WTC11 (cell line): ENCODE results near the gene MYRF. TPM values are rescaled to one million over a fixed set of nuclear protein-coding genes. Genes with fewer than 3 reads are reported as not detected.

ENCODE experiments used
- ATAC-seq: fragments of 200-7000 bp; cut with Tn5 transposase; 2 replicates; pipeline ENCODE4 v1.10.0; 2021; ENCODE audit warnings: mild to moderate bottlenecking, moderate library complexity
- CTCF ChIA-PET: fragments of 300-600 bp; sonication (Branson Sonifier 250); formaldehyde crosslinking; loops from one replicate; lab custom pipeline; 2021; ENCODE audit warnings: antibody characterized with exemption; lab: Charles Lee
- POLR2A ChIA-PET: fragments of 350-600 bp; sonication (Branson Sonifier 250); formaldehyde crosslinking; loops from one replicate; lab custom pipeline; 2021; ENCODE audit warnings: antibody characterized with exemption; lab: Charles Lee
- DNase-seq: peaks from one replicate; pipeline ENCODE4 v3.0.0; 2021; ENCODE audit warnings: low spot score
- H3K27ac Mint-ChIP-seq: 2 replicates; pipeline ENCODE4 v1.8.0; 2021; ENCODE audit warnings: mixed read lengths
- H3K27me3 Mint-ChIP-seq: 2 replicates; pipeline ENCODE4 v1.8.0; 2021; ENCODE audit warnings: low read depth, mild to moderate bottlenecking, moderate library complexity, mixed read lengths
- H3K36me3 Mint-ChIP-seq: 2 replicates; pipeline ENCODE4 v1.8.0; 2021; ENCODE audit warnings: mixed read lengths
- H3K4me1 Mint-ChIP-seq: 2 replicates; pipeline ENCODE4 v1.8.0; 2022; ENCODE audit warnings: mixed read lengths
- H3K4me3 Mint-ChIP-seq: 2 replicates; pipeline ENCODE4 v1.8.0; 2021; ENCODE audit warnings: mild to moderate bottlenecking, moderate library complexity, mixed read lengths
- H3K9me3 Mint-ChIP-seq: 2 replicates; pipeline ENCODE4 v1.8.0; 2021; ENCODE audit warnings: mixed read lengths
- ESRRA ChIP-seq: sonication (generic); formaldehyde crosslinking; IDR thresholded peaks from 2 replicates; pipeline ENCODE4 v1.8.1; 2022; ENCODE audit warnings: mild to moderate bottlenecking, missing genetic modification reagents, borderline replicate concordance
- ETV6 ChIP-seq: sonication (generic); formaldehyde crosslinking; IDR thresholded peaks from 2 replicates; pipeline ENCODE4 v1.8.1; 2022; ENCODE audit warnings: mild to moderate bottlenecking, missing genetic modification reagents
- HMGA2 ChIP-seq: fragments of 250-450 bp; sonication (Bioruptor Pico); IDR thresholded peaks from 2 replicates; pipeline ENCODE4 v1.4.0; 2021; ENCODE audit warnings: mild to moderate bottlenecking, moderate library complexity
- MYBL2 ChIP-seq: sonication (generic); formaldehyde crosslinking; IDR thresholded peaks from 2 replicates; pipeline ENCODE4 v1.8.1; 2023; ENCODE audit warnings: mild to moderate bottlenecking, moderate library complexity, missing genetic modification reagents
- NFE2L1 ChIP-seq: sonication (generic); formaldehyde crosslinking; IDR thresholded peaks from 2 replicates; pipeline ENCODE4 v1.8.1; 2023; ENCODE audit warnings: missing genetic modification reagents
- PRRX2 ChIP-seq: fragments of 250-450 bp; sonication (Bioruptor Pico); IDR thresholded peaks from 2 replicates; pipeline ENCODE4 v1.8.0; 2021; ENCODE audit warnings: mild to moderate bottlenecking
- ZNF232 ChIP-seq: sonication (generic); formaldehyde crosslinking; IDR thresholded peaks from 2 replicates; pipeline ENCODE4 v1.8.0; 2022; ENCODE audit warnings: mild to moderate bottlenecking, missing genetic modification reagents
- ZNF263 ChIP-seq: sonication (generic); formaldehyde crosslinking; IDR thresholded peaks from 2 replicates; pipeline ENCODE4 v1.8.1; 2022; ENCODE audit warnings: low read depth, mild to moderate bottlenecking, moderate library complexity, missing genetic modification reagents
- ZNF317 ChIP-seq: sonication (generic); formaldehyde crosslinking; IDR thresholded peaks from 2 replicates; pipeline ENCODE4 v1.8.1; 2023; ENCODE audit warnings: low read depth, mild to moderate bottlenecking, moderate library complexity, missing genetic modification reagents, borderline replicate concordance
- total RNA-seq: library from RNA; stranded (reverse); gene quantifications from 3 replicates; pipeline ENCODE4 v1.2.3, GENCODE V29; 2021
- TF ChIP-seq, protein P1 (sequence below): sonication (generic); formaldehyde crosslinking; IDR thresholded peaks from 2 replicates; pipeline ENCODE4 v1.8.1; 2023; ENCODE audit warnings: mild to moderate bottlenecking, missing genetic modification reagents, borderline replicate concordance
- TF ChIP-seq, protein P2 (sequence below): sonication (generic); formaldehyde crosslinking; IDR thresholded peaks from 2 replicates; pipeline ENCODE4 v1.8.0; 2022; ENCODE audit warnings: mild to moderate bottlenecking, missing genetic modification reagents
- TF ChIP-seq, protein P3 (sequence below): sonication (generic); formaldehyde crosslinking; IDR thresholded peaks from 2 replicates; pipeline ENCODE4 v1.8.1; 2023; ENCODE audit warnings: mild to moderate bottlenecking, moderate library complexity, missing genetic modification reagents
- TF ChIP-seq, protein P4 (sequence below): sonication (generic); formaldehyde crosslinking; IDR thresholded peaks from 2 replicates; pipeline ENCODE4 v1.8.1; 2022; ENCODE audit warnings: low read depth, missing genetic modification reagents, borderline replicate concordance
- TF ChIP-seq, protein P5 (sequence below): sonication (generic); formaldehyde crosslinking; IDR thresholded peaks from 2 replicates; pipeline ENCODE4 v1.8.0; 2023; ENCODE audit warnings: missing genetic modification reagents
- TF ChIP-seq, protein P6 (sequence below): sonication (generic); formaldehyde crosslinking; IDR thresholded peaks from 2 replicates; pipeline ENCODE4 v1.8.1; 2023; ENCODE audit warnings: mild to moderate bottlenecking, missing genetic modification reagents, moderate library complexity

The MYRF gene
- total RNA-seq, 1 experiment from 2014 or later, result 5.9 TPM

DNA sequence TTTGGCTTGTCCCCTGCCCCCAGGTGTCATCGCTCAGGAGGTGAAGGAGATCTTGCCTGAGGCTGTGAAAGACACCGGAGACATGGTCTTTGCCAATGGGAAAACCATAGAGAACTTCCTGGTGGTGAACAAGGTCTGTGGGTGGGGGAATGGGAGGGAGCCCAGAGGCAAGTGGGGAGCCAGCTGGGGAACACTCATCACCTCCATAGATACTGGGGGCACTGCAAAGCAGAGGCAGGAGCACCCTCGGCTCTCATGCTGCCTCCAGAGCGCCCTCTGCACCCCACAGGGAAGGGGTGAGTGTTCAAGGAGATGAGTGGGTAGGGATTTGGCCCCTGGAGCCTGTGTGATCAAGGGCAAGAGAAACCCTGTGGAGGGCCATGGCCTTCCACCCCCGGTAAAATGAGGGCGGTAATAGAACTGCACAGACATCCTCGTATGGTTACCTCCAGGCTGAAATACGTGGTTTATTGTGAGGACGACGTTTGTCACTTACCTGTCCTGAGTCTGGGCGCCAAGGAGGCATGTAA lies 26.0 kb downstream of the MYRF start (continued):
- TF ChIP-seq, protein P1, sequence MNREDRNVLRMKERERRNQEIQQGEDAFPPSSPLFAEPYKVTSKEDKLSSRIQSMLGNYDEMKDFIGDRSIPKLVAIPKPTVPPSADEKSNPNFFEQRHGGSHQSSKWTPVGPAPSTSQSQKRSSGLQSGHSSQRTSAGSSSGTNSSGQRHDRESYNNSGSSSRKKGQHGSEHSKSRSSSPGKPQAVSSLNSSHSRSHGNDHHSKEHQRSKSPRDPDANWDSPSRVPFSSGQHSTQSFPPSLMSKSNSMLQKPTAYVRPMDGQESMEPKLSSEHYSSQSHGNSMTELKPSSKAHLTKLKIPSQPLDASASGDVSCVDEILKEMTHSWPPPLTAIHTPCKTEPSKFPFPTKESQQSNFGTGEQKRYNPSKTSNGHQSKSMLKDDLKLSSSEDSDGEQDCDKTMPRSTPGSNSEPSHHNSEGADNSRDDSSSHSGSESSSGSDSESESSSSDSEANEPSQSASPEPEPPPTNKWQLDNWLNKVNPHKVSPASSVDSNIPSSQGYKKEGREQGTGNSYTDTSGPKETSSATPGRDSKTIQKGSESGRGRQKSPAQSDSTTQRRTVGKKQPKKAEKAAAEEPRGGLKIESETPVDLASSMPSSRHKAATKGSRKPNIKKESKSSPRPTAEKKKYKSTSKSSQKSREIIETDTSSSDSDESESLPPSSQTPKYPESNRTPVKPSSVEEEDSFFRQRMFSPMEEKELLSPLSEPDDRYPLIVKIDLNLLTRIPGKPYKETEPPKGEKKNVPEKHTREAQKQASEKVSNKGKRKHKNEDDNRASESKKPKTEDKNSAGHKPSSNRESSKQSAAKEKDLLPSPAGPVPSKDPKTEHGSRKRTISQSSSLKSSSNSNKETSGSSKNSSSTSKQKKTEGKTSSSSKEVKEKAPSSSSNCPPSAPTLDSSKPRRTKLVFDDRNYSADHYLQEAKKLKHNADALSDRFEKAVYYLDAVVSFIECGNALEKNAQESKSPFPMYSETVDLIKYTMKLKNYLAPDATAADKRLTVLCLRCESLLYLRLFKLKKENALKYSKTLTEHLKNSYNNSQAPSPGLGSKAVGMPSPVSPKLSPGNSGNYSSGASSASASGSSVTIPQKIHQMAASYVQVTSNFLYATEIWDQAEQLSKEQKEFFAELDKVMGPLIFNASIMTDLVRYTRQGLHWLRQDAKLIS (CRISPR knock-in tag), result no peak
- no peak for TF ChIP-seq ZNF232 (CRISPR knock-in tag)

DNA sequence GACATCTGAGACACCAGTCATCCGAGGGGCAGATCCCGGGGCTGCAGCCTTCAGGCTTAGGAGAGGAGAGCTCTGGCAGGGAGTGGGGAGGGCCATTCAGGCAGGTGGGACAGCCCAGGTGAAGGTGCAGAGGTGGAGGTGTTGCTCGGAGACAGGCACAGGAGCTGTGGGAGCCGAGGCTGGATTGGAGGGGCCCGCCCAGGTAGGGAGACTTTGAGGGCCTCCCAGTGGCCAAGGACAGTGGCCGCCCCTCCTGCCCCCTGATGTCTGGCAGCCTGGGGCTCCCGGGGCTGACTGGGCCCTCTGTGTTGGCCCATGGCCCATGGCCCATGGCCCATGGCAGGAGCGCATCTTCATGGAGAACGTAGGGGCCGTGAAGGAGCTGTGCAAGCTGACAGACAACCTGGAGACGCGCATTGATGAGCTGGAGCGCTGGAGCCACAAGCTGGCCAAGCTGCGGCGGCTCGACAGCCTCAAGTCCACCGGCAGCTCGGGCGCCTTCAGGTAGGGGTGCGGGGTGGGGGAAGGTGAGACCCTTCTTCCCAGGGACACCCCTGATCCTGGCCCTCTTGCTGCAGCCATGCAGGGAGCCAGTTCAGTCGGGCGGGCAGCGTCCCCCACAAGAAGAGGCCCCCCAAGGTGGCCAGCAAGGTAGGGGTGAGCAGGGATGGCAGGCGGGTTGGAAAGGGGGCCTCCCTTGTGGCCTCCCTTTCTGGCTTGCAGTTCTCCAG lies 26.6 kb downstream of the MYRF start:
- POLR2A ChIA-PET, result no interaction called here
- CTCF ChIA-PET, result interaction anchor here (0.6 to 10.0 kb wide), 5 partner anchors 8 to 30 kb away, joined by 3 to 106 read pairs (median 6); no protein-coding TSS in a partner anchor
- Mint-ChIP-seq H3K9me3 (no peaks in the 10 kb centered on the region), H3K36me3 (no peaks in the 10 kb centered on the region; the same call in 1 of the 2 replicates), H3K4me3 (no peak overlapping the region), H3K27ac (no peak overlapping the region), H3K4me1 (peaks cover 10% of the 10 kb centered on the region), H3K27me3 (peaks cover 7% of the 10 kb centered on the region; the same call in 1 of the 2 replicates)
- no peak for DNase-seq
- TF ChIP-seq NFE2L1 (CRISPR knock-in tag), result no peak
- TF ChIP-seq ZNF317 (CRISPR knock-in tag), result no peak
- ATAC-seq, result no peak

DNA sequence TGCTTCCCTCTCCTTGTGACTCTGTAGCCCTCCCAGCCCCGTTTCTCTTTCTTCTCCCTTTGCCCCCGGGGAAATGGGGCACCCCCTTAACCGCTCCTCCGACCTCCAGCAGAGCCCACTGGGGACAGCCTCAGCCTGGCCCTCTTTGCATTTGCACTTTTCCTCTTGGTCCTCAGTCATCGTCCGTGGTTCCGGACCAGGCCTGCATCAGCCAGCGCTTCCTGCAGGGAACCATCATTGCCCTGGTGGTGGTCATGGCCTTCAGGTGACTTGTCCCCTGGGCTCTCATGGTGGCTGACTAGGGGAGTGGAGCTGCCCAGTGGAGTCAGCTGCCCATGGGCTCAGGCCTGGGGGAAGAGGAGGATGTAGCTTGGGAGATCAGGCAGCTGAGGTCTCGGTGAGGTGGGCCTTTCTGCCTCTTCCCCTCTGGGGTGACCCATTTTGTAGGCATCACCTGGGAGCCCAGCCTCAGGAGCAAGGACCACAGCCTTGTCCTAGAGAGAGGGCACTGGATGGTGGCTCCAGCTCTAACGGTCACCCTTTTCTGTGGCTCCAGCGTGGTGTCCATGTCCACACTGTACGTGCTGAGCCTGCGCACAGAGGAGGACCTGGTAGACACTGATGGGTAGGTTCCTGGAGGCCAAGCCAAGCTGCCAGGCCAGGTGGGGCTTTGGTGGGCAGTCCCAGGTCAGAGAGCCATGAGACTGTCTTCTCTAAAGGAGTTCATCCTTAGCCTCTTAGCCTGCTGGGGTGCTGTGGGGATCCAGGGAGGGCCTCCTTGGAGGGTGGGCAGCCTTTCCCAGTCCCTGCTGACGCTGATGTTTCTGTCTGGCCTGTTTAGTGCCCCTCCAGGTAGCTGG lies 27.5 kb downstream of the MYRF start:
- ATAC-seq (no peak), DNase-seq (no peak)
- Mint-ChIP-seq H3K36me3 (peaks cover 5% of the 10 kb centered on the region), H3K4me1 (peaks cover 10% of the 10 kb centered on the region), H3K4me3 (no peak overlapping the region), H3K9me3 (no peaks in the 10 kb centered on the region), H3K27ac (no peak overlapping the region), H3K27me3 (peaks cover 7% of the 10 kb centered on the region; the same call in 1 of the 2 replicates)
- CTCF ChIA-PET, result interaction anchor here (0.5 to 10.0 kb wide), 6 partner anchors 8 to 206 kb away, joined by 3 to 106 read pairs (median 6); no protein-coding TSS in a partner anchor
- POLR2A ChIA-PET, result no interaction called here
- TF ChIP-seq HMGA2, result no peak
- TF ChIP-seq, protein P2, sequence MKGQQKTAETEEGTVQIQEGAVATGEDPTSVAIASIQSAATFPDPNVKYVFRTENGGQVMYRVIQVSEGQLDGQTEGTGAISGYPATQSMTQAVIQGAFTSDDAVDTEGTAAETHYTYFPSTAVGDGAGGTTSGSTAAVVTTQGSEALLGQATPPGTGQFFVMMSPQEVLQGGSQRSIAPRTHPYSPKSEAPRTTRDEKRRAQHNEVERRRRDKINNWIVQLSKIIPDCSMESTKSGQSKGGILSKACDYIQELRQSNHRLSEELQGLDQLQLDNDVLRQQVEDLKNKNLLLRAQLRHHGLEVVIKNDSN, result no peak
- TF ChIP-seq, protein P3, sequence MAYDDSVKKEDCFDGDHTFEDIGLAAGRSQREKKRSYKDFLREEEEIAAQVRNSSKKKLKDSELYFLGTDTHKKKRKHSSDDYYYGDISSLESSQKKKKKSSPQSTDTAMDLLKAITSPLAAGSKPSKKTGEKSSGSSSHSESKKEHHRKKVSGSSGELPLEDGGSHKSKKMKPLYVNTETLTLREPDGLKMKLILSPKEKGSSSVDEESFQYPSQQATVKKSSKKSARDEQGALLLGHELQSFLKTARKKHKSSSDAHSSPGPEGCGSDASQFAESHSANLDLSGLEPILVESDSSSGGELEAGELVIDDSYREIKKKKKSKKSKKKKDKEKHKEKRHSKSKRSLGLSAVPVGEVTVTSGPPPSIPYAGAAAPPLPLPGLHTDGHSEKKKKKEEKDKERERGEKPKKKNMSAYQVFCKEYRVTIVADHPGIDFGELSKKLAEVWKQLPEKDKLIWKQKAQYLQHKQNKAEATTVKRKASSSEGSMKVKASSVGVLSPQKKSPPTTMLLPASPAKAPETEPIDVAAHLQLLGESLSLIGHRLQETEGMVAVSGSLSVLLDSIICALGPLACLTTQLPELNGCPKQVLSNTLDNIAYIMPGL, result no peak
- no peak for TF ChIP-seq PRRX2 (CRISPR knock-in tag)
- TF ChIP-seq, protein P4, sequence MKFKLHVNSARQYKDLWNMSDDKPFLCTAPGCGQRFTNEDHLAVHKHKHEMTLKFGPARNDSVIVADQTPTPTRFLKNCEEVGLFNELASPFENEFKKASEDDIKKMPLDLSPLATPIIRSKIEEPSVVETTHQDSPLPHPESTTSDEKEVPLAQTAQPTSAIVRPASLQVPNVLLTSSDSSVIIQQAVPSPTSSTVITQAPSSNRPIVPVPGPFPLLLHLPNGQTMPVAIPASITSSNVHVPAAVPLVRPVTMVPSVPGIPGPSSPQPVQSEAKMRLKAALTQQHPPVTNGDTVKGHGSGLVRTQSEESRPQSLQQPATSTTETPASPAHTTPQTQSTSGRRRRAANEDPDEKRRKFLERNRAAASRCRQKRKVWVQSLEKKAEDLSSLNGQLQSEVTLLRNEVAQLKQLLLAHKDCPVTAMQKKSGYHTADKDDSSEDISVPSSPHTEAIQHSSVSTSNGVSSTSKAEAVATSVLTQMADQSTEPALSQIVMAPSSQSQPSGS (CRISPR knock-in tag), result no peak
- no peak for TF ChIP-seq ETV6 (CRISPR knock-in tag)
- TF ChIP-seq ZNF263 (CRISPR knock-in tag), result no peak
- no peak for TF ChIP-seq ESRRA (CRISPR knock-in tag)
- TF ChIP-seq MYBL2 (CRISPR knock-in tag), result no peak
- TF ChIP-seq, protein P5, sequence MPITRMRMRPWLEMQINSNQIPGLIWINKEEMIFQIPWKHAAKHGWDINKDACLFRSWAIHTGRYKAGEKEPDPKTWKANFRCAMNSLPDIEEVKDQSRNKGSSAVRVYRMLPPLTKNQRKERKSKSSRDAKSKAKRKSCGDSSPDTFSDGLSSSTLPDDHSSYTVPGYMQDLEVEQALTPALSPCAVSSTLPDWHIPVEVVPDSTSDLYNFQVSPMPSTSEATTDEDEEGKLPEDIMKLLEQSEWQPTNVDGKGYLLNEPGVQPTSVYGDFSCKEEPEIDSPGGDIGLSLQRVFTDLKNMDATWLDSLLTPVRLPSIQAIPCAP (CRISPR knock-in tag), result no peak
- TF ChIP-seq, protein P6, sequence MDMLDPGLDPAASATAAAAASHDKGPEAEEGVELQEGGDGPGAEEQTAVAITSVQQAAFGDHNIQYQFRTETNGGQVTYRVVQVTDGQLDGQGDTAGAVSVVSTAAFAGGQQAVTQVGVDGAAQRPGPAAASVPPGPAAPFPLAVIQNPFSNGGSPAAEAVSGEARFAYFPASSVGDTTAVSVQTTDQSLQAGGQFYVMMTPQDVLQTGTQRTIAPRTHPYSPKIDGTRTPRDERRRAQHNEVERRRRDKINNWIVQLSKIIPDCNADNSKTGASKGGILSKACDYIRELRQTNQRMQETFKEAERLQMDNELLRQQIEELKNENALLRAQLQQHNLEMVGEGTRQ (CRISPR knock-in tag), result no peak
